HG03565 (cell line): ENCODE results near the gene SLC14A1.

Experiments
- ATAC-seq: cut with Tn5 transposase; IDR thresholded peaks from one replicate; pipeline ENCODE4 v1.9.1; 2021; ENCODE audit warnings: mild to moderate bottlenecking, moderate library complexity; ENCODE audit not compliant: unreplicated experiment

Gene SLC14A1

DNA sequence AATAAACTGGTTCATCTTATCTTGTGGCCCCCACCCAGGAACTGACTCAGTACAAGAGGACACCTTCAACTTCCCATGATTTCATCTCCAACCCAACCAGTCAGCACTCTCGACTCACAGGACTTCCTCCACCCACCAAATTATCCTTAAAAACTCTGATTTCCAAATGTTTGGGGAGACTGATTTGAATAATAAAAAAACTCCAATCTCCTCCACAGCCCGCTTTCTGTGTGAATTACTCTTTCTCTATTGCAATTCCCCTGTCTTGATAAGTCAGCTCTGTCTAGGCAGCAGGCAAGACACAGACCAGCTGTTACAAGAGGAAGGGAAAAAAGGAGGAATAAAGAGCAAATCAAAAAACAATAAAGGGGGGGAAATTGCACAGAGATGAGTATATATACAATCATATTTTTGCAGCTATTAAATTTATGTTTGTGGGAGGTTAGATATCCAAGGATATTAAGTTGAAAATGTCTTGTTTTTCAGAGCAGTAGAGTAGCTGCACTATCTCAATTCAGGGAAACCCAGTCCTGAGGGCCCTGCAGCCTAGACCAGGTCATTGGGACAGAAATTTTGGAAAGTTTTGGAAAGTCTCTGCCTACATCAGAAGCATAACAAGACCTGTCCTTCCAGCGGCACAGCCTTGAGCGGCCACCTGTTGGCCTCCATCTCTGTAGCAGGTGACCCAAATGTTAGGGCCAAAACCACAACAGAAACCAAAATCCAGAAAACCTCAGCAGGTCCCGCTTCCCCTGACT is 68.7 kb downstream of the SLC14A1 start:
- no peak for ATAC-seq

DNA sequence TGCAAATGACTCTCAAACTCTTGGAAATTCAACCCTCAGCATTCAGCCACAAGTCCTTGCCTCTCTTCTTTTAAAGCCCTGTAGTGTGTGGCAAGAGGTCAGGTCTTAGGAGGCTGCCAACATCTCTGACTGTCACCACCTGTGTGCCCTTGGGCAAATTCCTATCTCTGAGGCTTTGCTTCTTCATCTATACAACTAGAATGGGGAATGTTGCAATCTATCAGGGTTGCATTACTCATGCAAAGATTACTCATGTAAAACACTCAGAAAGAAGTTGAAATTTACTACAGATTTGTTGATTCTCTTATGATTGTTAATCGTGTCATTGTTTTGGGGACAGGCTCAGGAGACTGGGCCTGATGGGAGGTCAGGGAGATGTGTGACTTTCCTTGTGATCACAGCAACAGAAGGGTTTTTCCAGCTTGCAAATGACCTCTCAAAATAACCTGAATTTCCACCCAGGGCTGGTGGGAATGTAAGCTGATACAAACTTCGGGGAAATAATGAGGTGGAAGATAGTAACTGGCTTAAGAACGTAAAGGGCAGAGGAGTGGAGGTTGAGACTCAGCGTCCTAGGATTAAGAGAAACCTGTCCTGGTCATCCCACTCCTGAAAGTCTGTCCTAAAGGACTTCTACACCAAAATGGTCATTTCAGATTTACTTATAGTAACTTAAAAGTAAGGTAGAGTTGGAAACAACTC is 69.4 kb downstream of the SLC14A1 start:
- no peak for ATAC-seq

DNA sequence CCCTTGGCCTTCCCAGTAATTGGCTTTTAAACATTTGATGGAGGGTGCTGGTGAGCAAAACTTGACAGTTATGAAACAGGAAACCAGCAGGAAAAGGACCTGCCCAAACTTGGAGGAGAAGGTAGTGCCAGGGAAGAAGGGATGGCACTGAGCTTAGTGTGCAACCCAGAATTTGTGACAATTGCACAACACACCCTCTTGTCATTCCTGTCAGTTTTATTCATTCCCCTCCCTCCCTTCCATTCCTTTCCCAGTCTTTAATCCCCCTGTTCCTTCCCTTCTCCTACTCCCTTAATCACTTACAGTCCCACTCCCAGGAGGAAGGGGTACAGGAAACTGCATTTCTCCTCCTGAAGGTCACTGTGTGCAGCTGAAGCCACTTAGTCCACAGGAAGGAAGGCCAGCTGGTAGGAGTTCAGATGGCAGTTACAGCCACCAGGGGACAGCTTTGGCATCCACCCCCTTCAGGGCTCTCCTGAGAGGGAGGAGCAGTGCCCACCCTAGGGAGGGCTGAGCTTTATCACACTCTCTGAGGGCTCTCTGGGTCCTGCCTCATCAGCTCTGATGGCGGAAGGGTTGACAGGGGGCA is 77.5 kb downstream of the SLC14A1 start:
- ATAC-seq: no peak
